Measurements from ENCODE around the gene ATP23.
A peak's percentile ranks its signal among the peaks of the same experiment; 100 is the strongest.

DNA sequence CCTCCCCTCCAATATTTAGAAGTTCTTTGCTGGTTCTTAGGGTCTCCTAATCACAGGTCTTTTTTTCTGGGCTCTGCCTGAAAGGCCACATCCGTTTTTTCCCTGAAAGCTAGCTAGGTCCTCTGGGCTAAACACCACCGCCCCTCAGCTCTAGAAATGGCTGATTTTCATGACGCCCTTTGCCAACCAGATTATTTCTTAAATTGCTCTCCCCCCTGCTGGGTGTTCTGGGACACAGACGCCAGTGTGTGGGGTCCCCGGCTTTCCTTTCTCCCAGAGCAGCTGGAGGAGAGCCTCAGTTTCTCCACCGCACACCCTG lies 45.3 kb upstream of the ATP23 start:
- peak; percentile 27; the same call in 1 of the 2 replicates for TF ChIP-seq CTCF (IDR thresholded peaks at IDR 0.05; ENCODE audit: low read depth, low read length)
- TF ChIP-seq EZH2phosphoT487 (IDR thresholded peaks at IDR 0.05; ENCODE audit: low read depth), result no peak

Measured in OCI-LY3 (cell line).